ENCODE data around the gene TUBB3. TPM values are rescaled to one million over a fixed set of nuclear protein-coding genes. Genes with fewer than 3 reads are reported as not detected.

TUBB3 gene
- total and polyA plus RNA-seq, 2 of the 8 experiments (the other 6 are each of a cell fraction or from before 2014, with no cell fraction given), result 275 to 393 TPM

DNA sequence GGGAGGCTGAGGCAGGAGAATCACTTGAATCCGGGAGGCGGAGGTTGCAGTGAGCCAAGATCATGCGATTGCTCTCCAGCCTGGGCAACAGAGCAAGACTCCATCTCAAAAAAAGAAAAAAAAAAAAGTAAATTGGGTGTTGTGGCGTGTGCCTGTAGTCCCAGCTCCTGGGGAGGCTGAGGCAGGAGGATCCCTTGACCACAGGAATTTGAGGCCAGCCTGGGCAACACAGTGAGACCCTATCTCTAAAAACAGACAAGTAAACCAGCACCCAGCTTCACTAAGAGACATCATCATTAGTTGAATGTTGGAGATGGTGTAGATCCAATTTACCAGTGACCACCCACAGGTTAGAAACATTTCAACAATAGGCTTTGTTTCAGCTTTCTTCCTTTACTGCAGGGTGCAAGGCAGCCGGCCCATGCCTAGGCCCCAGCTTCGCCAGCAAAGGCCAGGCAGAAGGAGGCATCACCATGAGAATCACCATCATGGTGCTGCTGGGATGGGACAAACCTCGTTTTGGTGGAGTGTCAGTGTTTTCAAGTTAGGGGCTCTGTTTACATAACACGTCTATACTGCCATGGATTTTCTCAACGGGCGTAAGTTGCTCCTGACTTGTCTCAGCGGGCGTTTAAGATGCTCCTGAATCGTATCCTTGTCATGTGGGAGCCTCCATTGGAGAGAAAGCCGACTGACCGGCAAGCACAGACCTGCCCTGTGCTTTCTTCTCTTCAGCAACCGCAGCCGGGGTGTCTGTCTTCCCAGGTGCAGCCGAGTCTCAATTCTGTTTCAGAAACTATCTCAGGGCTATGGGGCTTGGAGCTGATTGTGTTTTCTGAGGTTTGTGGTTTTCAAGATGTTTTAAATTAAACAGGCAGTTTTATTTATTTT, 42.4 kb upstream of the TUBB3 start (continued):
- TF ChIP-seq, protein P1, sequence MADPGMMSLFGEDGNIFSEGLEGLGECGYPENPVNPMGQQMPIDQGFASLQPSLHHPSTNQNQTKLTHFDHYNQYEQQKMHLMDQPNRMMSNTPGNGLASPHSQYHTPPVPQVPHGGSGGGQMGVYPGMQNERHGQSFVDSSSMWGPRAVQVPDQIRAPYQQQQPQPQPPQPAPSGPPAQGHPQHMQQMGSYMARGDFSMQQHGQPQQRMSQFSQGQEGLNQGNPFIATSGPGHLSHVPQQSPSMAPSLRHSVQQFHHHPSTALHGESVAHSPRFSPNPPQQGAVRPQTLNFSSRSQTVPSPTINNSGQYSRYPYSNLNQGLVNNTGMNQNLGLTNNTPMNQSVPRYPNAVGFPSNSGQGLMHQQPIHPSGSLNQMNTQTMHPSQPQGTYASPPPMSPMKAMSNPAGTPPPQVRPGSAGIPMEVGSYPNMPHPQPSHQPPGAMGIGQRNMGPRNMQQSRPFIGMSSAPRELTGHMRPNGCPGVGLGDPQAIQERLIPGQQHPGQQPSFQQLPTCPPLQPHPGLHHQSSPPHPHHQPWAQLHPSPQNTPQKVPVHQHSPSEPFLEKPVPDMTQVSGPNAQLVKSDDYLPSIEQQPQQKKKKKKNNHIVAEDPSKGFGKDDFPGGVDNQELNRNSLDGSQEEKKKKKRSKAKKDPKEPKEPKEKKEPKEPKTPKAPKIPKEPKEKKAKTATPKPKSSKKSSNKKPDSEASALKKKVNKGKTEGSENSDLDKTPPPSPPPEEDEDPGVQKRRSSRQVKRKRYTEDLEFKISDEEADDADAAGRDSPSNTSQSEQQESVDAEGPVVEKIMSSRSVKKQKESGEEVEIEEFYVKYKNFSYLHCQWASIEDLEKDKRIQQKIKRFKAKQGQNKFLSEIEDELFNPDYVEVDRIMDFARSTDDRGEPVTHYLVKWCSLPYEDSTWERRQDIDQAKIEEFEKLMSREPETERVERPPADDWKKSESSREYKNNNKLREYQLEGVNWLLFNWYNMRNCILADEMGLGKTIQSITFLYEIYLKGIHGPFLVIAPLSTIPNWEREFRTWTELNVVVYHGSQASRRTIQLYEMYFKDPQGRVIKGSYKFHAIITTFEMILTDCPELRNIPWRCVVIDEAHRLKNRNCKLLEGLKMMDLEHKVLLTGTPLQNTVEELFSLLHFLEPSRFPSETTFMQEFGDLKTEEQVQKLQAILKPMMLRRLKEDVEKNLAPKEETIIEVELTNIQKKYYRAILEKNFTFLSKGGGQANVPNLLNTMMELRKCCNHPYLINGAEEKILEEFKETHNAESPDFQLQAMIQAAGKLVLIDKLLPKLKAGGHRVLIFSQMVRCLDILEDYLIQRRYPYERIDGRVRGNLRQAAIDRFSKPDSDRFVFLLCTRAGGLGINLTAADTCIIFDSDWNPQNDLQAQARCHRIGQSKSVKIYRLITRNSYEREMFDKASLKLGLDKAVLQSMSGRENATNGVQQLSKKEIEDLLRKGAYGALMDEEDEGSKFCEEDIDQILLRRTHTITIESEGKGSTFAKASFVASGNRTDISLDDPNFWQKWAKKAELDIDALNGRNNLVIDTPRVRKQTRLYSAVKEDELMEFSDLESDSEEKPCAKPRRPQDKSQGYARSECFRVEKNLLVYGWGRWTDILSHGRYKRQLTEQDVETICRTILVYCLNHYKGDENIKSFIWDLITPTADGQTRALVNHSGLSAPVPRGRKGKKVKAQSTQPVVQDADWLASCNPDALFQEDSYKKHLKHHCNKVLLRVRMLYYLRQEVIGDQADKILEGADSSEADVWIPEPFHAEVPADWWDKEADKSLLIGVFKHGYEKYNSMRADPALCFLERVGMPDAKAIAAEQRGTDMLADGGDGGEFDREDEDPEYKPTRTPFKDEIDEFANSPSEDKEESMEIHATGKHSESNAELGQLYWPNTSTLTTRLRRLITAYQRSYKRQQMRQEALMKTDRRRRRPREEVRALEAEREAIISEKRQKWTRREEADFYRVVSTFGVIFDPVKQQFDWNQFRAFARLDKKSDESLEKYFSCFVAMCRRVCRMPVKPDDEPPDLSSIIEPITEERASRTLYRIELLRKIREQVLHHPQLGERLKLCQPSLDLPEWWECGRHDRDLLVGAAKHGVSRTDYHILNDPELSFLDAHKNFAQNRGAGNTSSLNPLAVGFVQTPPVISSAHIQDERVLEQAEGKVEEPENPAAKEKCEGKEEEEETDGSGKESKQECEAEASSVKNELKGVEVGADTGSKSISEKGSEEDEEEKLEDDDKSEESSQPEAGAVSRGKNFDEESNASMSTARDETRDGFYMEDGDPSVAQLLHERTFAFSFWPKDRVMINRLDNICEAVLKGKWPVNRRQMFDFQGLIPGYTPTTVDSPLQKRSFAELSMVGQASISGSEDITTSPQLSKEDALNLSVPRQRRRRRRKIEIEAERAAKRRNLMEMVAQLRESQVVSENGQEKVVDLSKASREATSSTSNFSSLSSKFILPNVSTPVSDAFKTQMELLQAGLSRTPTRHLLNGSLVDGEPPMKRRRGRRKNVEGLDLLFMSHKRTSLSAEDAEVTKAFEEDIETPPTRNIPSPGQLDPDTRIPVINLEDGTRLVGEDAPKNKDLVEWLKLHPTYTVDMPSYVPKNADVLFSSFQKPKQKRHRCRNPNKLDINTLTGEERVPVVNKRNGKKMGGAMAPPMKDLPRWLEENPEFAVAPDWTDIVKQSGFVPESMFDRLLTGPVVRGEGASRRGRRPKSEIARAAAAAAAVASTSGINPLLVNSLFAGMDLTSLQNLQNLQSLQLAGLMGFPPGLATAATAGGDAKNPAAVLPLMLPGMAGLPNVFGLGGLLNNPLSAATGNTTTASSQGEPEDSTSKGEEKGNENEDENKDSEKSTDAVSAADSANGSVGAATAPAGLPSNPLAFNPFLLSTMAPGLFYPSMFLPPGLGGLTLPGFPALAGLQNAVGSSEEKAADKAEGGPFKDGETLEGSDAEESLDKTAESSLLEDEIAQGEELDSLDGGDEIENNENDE (IDR thresholded peaks at IDR 0.05; ENCODE audit: insufficient replicate concordance, low read length), result no peak
- TF ChIP-seq SP2 (IDR thresholded peaks at IDR 0.05; ENCODE audit: low read length), result no peak
- no peak for TF ChIP-seq RNF2 (IDR thresholded peaks at IDR 0.05; ENCODE audit: borderline replicate concordance, low read depth, low read length, missing control alignments, poor library complexity, severe bottlenecking)
- TF ChIP-seq CBX5 (IDR thresholded peaks at IDR 0.05; ENCODE audit: low read depth, low read length), result no peak
- TF ChIP-seq KDM4A (IDR thresholded peaks at IDR 0.05; ENCODE audit: low read depth, low read length, severe bottlenecking), result no peak
- no peak for TF ChIP-seq CREB1 (IDR thresholded peaks at IDR 0.05)
- TF ChIP-seq GTF2F1 (IDR thresholded peaks at IDR 0.05; ENCODE audit: borderline replicate concordance, low read depth, low read length), result no peak
- TF ChIP-seq HDAC2 (IDR thresholded peaks at IDR 0.05; ENCODE audit: borderline replicate concordance in 1 of 2, low read depth in 2 of 2, low read length in 2 of 2), result no peak
- no peak for TF ChIP-seq RXRA (IDR thresholded peaks at IDR 0.05; ENCODE audit: insufficient read depth, low read depth, low read length)
